Stimulated activated CD8-positive, alpha-beta memory T cell treated with anti-CD3 and anti-CD28 coated beads, Interleukin-15, amount 100 ng/mL, for 1 hour (primary cell): ENCODE measurements around the gene ALDH1A3.

Experiments used
- DNase-seq: peaks from one replicate; pipeline ENCODE4 v3.0.0-alpha.2; 2020; ENCODE audit warnings: low read depth

The ALDH1A3 gene

GRCh38 chr15:100901702-100902435, 22.2 kb downstream of the ALDH1A3 start:
- no peak for DNase-seq

DNA sequence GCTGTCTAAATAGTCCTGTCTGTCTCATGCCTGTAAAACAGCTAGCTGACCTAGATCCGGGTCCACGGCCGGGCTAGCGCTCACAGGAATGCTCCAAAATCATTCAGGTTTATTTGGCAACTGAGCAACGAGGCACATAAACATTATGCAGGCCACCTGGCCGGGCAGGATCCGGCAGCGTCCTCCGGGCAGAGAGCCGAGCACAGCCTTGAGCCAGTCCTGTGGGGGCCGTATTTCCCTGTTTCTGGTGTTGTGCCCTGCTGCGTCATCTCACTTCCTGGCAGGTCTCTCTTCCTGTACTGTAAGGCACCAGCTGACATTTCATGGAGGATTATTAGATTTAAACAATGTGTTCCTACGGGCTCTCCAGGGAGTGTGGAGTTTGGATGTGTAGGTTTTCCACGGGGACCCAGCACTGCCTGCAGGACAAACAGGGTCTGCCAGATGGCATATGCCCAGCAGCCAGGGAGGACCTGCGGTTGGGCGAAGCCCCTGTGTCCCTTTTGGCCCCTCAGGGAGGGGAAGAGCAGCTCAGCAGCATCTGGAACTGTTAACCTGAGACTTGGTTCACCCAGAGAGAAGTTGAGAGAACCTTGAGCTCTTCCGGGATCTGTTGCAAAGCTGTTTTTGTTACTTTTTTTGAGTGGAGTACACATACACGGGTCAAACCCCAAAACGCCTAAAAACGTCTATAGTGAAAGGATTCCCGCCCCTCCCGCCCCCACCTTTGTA, 23.0 kb downstream of the ALDH1A3 start:
- DNase-seq: no peak

DNA sequence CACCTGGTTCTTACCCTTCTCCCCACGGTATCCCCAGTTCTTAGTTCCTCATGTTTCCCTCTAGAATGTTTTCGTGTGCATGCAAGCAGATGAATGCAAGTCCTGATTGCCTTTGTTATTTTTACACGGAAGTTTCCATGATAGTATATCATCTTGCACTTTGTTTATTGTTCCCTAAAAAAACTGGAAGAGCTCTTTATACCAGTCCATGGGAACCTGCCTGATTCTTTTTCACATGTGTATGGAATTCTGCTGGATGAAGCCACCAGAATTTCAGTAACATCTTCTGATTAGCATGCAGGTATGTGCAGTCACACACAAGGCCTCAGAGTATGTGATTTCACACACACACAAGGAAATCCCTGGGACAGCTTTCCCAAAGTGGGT, 23.5 kb downstream of the ALDH1A3 start:
- DNase-seq: no peak

DNA sequence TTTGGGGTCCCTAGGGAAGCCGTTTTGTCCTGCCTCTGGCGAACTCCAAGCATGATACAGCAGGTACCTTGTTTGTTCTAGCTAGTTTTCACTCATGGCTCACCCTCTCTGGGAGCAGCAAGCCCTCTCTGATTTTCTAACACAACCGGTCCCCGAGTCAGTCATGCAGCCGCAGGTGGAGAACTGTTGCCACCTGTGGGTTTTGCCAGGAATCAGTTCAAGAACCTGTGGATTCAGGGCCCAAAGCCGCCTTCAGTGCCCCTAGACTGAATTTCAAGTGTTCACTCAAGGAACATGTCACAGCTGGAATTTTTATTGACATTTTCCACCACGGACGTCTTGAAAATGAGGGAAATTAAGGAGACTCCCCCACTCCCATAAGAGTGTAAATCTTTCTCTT, 26.2 kb downstream of the ALDH1A3 start:
- no peak for DNase-seq

- no peak for DNase-seq
These were observed 28.8 kb downstream of the ALDH1A3 start for GRCh38 chr15:100908466-100908865.

- DNase-seq: no peak
These were observed 29.9 kb downstream of the ALDH1A3 start for GRCh38 chr15:100909565-100909964.

GRCh38 chr15:100909989-100910955, 30.6 kb downstream of the ALDH1A3 start:
- no peak for DNase-seq

- DNase-seq: no peak
These were observed 31.5 kb downstream of the ALDH1A3 start for GRCh38 chr15:100911086-100911485.

GRCh38 chr15:100913961-100914360, 34.3 kb downstream of the ALDH1A3 start:
- no peak for DNase-seq

GRCh38 chr15:100914876-100915275, 35.2 kb downstream of the ALDH1A3 start:
- no peak for DNase-seq

DNA sequence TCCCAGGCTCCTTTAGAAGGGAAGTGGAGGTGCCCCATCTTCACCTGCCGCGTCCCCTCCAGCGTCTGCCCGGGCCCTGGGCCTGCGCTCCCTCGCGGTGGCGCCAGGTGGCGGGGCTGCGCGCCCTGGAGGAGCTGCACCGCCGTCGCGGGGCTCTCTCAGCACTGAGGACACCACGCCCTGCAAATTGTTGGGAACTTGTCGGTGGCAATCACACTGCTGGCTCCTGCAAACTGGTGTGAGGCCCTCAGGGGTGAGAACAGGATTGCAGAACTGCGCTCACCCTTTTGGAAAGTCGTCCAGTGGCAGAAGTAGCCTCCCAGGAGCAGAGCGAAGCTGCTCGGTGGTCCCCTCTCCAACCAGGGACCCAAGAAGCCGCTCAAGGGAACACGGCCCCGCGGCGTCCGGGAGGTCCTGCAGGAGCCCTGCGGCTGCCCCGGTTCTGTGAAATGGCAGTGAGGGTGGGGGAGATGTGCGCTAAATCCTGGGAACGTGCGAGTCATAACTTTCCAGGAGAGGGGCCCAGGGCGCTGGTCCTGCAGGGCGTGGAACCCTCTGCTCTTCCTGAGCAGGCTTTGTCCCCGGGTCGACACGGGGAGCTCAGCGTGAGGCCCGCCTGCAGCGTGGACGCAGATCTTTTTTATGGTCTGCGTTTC, 38.5 kb downstream of the ALDH1A3 start:
- peak; percentile 24 for DNase-seq

- DNase-seq: no peak
These were observed 39.3 kb downstream of the ALDH1A3 start, which contains the start of gene LRRK1 for GRCh38 chr15:100918690-100919480. Gene LRRK1, plus strand, starts transcription at chr15:100919357. Its CDS starts 5,276 bp downstream, at chr15:100924633.

- DNase-seq: no peak
These were observed 40.1 kb downstream of the ALDH1A3 start for GRCh38 chr15:100919481-100920405.

DNA sequence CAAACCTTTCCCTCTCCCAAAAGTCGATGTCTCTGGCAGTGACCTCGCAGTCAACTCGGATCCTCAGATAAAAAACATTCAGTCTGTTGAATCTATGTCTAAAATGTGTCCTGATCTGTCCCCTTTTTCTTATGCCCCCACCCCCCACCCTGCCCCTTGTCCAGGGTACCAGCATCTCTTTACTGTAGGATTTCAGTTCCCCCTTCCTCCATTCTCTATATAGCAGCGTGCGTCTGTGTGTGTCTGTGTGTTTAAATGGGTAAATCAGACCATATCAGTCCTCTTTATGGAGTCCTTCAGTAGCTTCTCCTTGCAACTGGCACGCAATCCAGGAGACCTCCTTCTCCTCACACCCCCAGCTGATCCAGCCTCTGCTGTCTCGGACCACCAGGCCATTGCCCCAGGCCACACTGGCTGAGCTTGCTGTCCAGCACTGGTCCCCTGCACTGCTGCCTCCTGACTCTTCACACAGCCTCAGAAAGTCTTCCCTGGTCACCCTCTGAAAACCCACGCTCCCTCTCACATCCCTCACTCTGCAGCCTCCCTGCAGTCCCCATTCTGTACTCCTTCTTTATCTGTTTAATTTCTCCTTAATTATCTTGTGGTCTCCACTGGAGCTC, 41.0 kb downstream of the ALDH1A3 start:
- DNase-seq: no peak

DNA sequence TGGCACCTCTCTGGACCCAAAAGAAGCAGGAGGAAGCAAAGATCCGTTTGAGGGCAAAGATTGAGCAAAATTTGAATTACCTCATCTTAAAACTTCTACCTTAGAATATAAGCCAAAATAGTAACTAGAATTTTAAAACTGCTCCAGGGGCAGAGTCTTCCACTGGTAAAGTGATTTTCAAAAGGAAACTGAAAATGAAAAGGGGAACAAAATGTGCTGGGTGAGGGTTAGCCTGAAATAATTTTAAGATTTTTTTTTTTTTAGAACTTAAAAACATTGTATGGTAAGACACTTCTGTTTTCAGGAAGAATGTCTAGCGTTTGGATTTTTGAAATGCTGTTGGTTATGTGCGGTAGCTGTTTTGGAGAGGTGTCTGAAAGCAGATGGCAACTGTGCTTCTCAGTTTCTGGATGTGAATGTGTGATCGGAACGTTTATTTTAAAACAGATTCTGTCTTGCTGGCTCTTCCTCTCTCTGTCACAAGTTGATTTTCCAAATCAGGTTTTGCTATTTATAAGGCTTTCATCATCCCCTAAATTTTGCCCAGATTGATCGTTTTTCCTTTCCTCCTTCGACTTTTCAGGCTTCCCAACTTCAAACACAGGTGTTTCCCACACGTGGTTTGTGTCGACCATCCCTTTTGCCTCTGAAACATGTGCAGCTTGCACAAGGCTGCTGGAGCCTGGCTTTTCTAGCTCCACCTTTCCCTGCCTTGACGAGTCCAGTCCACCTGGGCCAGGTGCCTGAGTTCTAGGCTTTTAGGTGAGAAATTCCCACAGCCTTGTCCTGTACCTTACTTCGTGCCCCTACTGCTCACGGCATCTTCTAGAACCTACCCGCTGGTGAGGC, 42.8 kb downstream of the ALDH1A3 start:
- DNase-seq: no peak

- DNase-seq: no peak
These were observed 43.4 kb downstream of the ALDH1A3 start for GRCh38 chr15:100923076-100923475.

DNA sequence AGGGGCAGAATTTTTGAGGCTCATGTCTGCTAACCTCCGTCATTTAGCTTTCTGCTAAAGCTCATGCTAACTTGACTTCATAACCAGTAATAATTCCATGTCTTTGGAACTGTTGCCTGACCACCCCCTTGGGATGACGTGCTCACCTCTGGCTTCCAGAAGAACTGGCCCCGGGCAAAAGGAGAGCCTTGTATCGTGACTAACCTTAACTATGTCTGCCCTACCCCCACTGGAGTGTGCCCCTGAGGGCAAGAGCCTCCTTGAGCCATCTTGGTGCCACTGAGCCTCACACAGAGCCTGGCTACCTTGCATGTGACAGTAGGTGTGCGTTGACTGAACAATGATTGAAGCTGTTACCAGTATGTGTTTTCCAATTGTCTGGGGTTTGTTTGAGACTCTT, 44.3 kb downstream of the ALDH1A3 start:
- no peak for DNase-seq

- no peak for DNase-seq
These were observed 44.8 kb downstream of the ALDH1A3 start for GRCh38 chr15:100924436-100924835.
